Measurements from ENCODE around the gene HDAC4.
A peak's percentile ranks its signal among the peaks of the same experiment; 100 is the strongest.

The HDAC4 gene

DNA sequence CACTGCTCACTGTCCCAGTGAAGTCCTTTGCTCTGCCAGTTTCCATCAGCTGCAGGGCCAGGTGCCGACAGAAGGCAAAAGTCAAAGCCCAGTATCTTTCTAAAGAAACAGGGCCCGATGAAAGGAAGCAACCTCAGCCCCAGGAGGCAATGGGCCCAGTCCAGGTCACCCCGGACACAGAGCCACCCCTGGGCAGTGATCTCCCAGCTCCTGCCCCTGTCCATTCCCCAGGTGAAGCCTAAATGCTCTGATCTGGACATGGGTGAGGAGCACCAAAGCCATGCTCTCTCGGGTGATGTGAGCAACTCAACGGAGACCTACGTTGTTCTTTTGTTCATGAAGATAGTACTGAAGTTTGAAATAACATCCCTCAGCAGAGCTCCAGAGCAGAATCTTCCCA is 61.6 kb downstream of the HDAC4 start:
- Histone ChIP-seq H3K4me3 (ENCODE audit: low read depth in 1 of 2, low read length in 2 of 2) (no peak overlapping the region), H3K9ac (ENCODE audit: low read depth in 1 of 2, low read length in 2 of 2) (no peak overlapping the region), H3K36me3 (ENCODE audit: control insufficient read depth in 1 of 2, insufficient read depth in 2 of 2, low read length in 2 of 2) (peaks cover 0 to 6% of the 10 kb centered on the region in 2 donors), H3K27ac (ENCODE audit: low read depth, low read length) (no peak overlapping the region), H3K27me3 (ENCODE audit: control insufficient read depth in 1 of 2, insufficient read depth in 2 of 2, low read length in 2 of 2) (no peaks in the 10 kb centered on the region), H3K4me1 (ENCODE audit: control insufficient read depth in 1 of 2, insufficient read depth in 2 of 2, low read length in 2 of 2) (peaks cover 6 to 23% of the 10 kb centered on the region in 2 donors), H3K9me3 (ENCODE audit: control insufficient read depth in 1 of 2, low read length in 2 of 2) (no peaks in the 10 kb centered on the region)

DNA sequence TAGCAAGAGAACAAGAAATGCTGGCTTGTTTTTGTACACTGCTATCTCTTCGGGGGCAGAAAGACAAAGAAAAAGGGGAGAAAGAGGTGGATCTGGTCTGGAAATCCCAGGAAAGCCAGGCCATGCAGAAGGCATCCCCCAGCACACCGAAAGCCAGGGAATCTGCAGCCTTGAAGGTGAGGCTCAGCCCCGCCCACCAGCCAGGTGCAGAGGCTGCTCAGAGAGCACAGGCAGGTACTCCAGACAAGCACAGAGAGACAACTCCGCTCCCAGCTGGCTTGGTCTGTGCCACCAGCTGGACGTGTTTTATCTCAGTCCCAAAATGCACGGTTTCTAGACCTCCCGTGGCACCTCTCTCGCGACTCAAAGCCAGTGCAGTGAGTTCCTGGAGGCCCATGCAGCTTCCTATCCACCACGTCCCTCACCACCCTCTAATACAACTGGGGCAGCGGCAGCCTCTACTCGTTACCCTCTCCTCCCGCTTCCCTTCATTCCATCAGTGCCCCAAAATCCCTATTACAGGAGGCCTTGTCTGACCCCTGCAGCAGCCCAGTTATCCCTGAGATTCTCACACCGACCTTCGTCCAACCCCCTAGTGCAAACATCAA is 62.8 kb downstream of the HDAC4 start:
- no peaks in the 10 kb centered on the region for H3K36me3 ChIP-seq (ENCODE audit: control insufficient read depth in 1 of 2, insufficient read depth in 2 of 2, low read length in 2 of 2)
- no peaks in the 10 kb centered on the region for H3K27me3 ChIP-seq (ENCODE audit: control insufficient read depth in 1 of 2, insufficient read depth in 2 of 2, low read length in 2 of 2)
- H3K9ac ChIP-seq (ENCODE audit: low read depth in 1 of 2, low read length in 2 of 2), result no peak overlapping the region
- H3K4me1 ChIP-seq (ENCODE audit: control insufficient read depth in 1 of 2, insufficient read depth in 2 of 2, low read length in 2 of 2), result peaks cover 6 to 23% of the 10 kb centered on the region in 2 donors
- no peaks in the 10 kb centered on the region for H3K9me3 ChIP-seq (ENCODE audit: control insufficient read depth in 1 of 2, low read length in 2 of 2)
- no peak overlapping the region for H3K27ac ChIP-seq (ENCODE audit: low read depth, low read length)
- no peak overlapping the region for H3K4me3 ChIP-seq (ENCODE audit: low read depth in 1 of 2, low read length in 2 of 2)

DNA sequence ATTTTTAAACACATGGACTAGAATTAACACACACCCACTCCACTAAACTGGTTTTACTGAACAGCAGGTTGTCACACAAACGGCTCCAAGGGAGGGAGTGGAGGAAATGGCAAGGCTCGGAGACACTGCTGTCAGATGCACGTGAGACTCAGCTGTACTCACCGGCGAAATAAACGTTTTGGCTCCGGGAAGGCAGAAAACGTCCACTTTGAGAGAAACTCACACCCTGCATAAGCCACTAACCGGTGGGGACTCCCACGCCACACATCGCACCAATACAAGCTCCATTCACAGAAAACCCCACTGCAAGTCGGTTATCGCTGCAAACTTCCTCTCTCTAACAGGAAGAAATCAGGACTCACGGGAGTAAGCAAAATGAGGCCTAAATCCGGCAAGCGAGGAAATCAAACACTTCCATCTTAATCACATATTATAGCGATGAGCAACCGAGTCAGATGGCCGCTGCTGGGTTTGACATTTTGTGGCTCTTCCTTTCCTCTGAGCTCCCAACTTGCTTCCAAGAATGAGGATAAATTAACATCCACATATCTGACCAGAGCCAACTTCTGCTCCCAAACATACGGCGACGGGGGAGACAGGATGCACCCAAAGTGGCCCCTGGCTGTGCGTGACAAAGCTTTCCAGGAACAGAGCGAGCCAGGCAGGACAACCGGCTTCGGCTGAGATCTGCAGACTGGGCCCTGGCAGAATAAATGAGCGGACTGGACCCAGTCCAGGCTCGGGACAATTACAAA is 63.5 kb downstream of the HDAC4 start:
- H3K27me3 ChIP-seq (ENCODE audit: control insufficient read depth in 1 of 2, insufficient read depth in 2 of 2, low read length in 2 of 2), result no peaks in the 10 kb centered on the region

DNA sequence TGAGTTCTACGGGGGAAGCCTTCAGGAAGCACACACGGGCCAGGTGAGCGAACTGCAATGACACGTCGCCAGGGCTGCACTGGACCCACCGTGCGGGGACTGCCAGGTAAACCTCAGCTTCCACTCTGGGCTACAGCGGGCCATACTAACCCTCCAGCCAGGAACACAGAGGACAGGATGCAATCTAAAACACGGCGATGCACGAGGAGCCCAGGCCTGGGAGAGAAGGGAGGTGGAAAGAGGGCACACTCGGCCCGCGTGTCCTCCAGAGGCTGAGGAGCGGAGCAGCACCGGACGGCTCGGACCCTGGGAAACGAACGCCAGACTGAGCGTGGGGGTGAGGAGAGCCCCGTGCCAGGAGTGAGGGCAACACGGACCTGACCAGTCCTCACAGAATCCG is 69.3 kb downstream of the HDAC4 start:
- Histone ChIP-seq H3K27me3 (ENCODE audit: control insufficient read depth in 1 of 2, insufficient read depth in 2 of 2, low read length in 2 of 2) (no peaks in the 10 kb centered on the region), H3K4me3 (ENCODE audit: low read depth in 1 of 2, low read length in 2 of 2) (no peak overlapping the region), H3K27ac (ENCODE audit: low read depth, low read length) (no peak overlapping the region), H3K9me3 (ENCODE audit: control insufficient read depth in 1 of 2, low read length in 2 of 2) (no peaks in the 10 kb centered on the region), H3K4me1 (ENCODE audit: control insufficient read depth in 1 of 2, insufficient read depth in 2 of 2, low read length in 2 of 2) (peaks cover 31 to 32% of the 10 kb centered on the region in 2 donors), H3K36me3 (ENCODE audit: control insufficient read depth in 1 of 2, insufficient read depth in 2 of 2, low read length in 2 of 2) (no peaks in the 10 kb centered on the region), H3K9ac (ENCODE audit: low read depth in 1 of 2, low read length in 2 of 2) (no peak overlapping the region)

More for the DNA sequence above, 63.5 kb downstream of the HDAC4 start:
- peaks cover 6 to 23% of the 10 kb centered on the region in 2 donors for H3K4me1 ChIP-seq (ENCODE audit: control insufficient read depth in 1 of 2, insufficient read depth in 2 of 2, low read length in 2 of 2)
- H3K9me3 ChIP-seq (ENCODE audit: control insufficient read depth in 1 of 2, low read length in 2 of 2), result no peaks in the 10 kb centered on the region
- H3K27ac ChIP-seq (ENCODE audit: low read depth, low read length), result no peak overlapping the region
- no peak overlapping the region for H3K4me3 ChIP-seq (ENCODE audit: low read depth in 1 of 2, low read length in 2 of 2)
- H3K36me3 ChIP-seq (ENCODE audit: control insufficient read depth in 1 of 2, insufficient read depth in 2 of 2, low read length in 2 of 2), result no peaks in the 10 kb centered on the region
- H3K9ac ChIP-seq (ENCODE audit: low read depth in 1 of 2, low read length in 2 of 2), result no peak overlapping the region

DNA sequence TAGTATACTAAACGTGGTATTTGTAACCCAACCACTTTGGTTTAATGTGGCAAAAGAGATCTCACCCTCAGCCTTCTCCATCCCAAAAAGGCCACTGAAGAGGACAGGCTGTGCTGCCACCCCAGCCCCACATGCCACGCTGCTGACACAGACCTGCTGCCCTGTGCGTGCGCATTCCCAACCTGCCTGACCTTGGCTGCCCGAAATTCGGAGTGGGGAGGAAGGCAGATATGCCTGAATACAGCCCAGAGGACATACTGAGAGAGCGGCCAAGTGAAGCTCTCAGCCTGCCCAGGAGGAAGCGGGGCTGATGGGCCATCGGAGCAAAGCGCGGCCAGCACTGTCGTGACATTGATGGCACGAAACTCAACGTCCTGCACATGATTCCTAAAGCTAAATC is 70.0 kb downstream of the HDAC4 start:
- H3K9me3 ChIP-seq (ENCODE audit: control insufficient read depth in 1 of 2, low read length in 2 of 2), result no peaks in the 10 kb centered on the region
- peaks cover 32 to 33% of the 10 kb centered on the region in 2 donors for H3K4me1 ChIP-seq (ENCODE audit: control insufficient read depth in 1 of 2, insufficient read depth in 2 of 2, low read length in 2 of 2)
- no peaks in the 10 kb centered on the region for H3K36me3 ChIP-seq (ENCODE audit: control insufficient read depth in 1 of 2, insufficient read depth in 2 of 2, low read length in 2 of 2)
- H3K4me3 ChIP-seq (ENCODE audit: low read depth in 1 of 2, low read length in 2 of 2), result no peak overlapping the region
- no peak overlapping the region for H3K27ac ChIP-seq (ENCODE audit: low read depth, low read length)
- no peaks in the 10 kb centered on the region for H3K27me3 ChIP-seq (ENCODE audit: control insufficient read depth in 1 of 2, insufficient read depth in 2 of 2, low read length in 2 of 2)
- H3K9ac ChIP-seq (ENCODE audit: low read depth in 1 of 2, low read length in 2 of 2), result no peak overlapping the region

DNA sequence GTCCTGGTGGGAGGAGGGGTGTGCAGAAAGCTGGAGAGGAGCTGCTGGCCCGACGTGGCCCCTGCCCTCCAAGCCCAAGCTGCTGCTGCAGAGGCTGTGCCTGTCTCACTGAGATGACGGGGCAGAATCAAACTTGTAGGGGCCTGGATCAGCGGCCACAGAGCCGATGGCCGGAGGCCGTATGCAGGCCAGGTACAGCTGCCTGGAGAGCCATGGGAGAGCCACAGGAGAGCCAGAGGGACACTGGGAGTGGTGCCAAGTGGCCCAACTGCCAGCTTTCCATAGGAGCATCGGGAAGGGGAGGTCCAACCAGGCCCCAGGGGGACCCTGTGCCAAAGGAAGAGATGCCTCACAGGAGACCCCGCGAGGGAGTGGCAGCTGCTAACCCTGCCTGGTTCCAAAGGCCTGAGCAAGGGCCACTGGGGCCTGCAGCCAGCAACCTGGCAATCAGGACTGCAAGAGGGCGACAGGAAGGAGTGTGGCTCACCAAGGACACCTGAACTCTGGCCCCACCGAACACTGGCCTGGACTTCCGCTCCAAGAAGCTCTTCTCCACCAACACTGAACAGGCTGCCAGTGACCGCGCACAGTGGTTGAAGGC is 70.7 kb downstream of the HDAC4 start:
- H3K4me1 ChIP-seq (ENCODE audit: control insufficient read depth in 1 of 2, insufficient read depth in 2 of 2, low read length in 2 of 2), result peaks cover 32 to 33% of the 10 kb centered on the region in 2 donors
- no peaks in the 10 kb centered on the region for H3K27me3 ChIP-seq (ENCODE audit: control insufficient read depth in 1 of 2, insufficient read depth in 2 of 2, low read length in 2 of 2)
- H3K9me3 ChIP-seq (ENCODE audit: control insufficient read depth in 1 of 2, low read length in 2 of 2), result no peaks in the 10 kb centered on the region
- H3K27ac ChIP-seq (ENCODE audit: low read depth, low read length), result peak overlapping the region; percentile 13
- H3K4me3 ChIP-seq (ENCODE audit: low read depth in 1 of 2, low read length in 2 of 2), result no peak overlapping the region
- no peak overlapping the region for H3K9ac ChIP-seq (ENCODE audit: low read depth in 1 of 2, low read length in 2 of 2)
- no peaks in the 10 kb centered on the region for H3K36me3 ChIP-seq (ENCODE audit: control insufficient read depth in 1 of 2, insufficient read depth in 2 of 2, low read length in 2 of 2)

DNA sequence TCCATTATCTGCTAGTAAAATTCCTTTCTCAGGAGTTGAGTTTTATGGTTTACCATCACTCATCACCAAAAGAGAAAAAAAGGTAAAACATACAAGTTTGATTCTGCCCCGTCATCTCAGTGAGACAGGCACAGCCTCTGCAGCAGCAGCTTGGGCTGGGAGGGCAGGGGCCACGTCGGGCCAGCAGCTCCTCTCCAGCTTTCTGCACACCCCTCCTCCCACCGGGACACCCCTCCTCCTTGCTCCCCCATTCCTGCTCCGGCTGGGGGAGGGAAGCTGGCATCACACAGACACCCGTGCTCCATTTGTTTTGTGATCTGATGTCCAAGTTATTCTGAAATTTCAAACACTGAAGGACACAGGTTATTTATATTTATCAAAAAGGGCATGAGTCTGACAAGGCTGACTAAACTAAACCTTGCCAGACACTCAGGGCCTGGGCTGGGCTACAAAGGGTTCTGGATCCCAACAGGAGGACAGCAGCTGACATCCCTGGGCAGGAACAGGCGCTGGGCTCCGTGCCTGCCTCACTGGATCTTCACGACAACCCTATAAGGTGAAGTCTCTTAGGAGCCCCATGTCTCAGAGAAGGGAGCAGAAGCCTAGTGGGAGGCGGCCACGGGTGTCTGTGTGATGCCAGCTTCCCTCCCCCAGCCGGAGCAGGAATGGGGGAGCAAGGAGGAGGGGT is 71.4 kb downstream of the HDAC4 start:
- Histone ChIP-seq H3K9me3 (ENCODE audit: control insufficient read depth in 1 of 2, low read length in 2 of 2) (no peaks in the 10 kb centered on the region), H3K27me3 (ENCODE audit: control insufficient read depth in 1 of 2, insufficient read depth in 2 of 2, low read length in 2 of 2) (no peaks in the 10 kb centered on the region), H3K4me1 (ENCODE audit: control insufficient read depth in 1 of 2, insufficient read depth in 2 of 2, low read length in 2 of 2) (peaks cover 32 to 33% of the 10 kb centered on the region in 2 donors), H3K27ac (ENCODE audit: low read depth, low read length) (no peak overlapping the region), H3K9ac (ENCODE audit: low read depth in 1 of 2, low read length in 2 of 2) (peak overlapping the region in 1 of 2 donors; percentile 39), H3K4me3 (ENCODE audit: low read depth in 1 of 2, low read length in 2 of 2) (no peak overlapping the region), H3K36me3 (ENCODE audit: control insufficient read depth in 1 of 2, insufficient read depth in 2 of 2, low read length in 2 of 2) (no peaks in the 10 kb centered on the region)

DNA sequence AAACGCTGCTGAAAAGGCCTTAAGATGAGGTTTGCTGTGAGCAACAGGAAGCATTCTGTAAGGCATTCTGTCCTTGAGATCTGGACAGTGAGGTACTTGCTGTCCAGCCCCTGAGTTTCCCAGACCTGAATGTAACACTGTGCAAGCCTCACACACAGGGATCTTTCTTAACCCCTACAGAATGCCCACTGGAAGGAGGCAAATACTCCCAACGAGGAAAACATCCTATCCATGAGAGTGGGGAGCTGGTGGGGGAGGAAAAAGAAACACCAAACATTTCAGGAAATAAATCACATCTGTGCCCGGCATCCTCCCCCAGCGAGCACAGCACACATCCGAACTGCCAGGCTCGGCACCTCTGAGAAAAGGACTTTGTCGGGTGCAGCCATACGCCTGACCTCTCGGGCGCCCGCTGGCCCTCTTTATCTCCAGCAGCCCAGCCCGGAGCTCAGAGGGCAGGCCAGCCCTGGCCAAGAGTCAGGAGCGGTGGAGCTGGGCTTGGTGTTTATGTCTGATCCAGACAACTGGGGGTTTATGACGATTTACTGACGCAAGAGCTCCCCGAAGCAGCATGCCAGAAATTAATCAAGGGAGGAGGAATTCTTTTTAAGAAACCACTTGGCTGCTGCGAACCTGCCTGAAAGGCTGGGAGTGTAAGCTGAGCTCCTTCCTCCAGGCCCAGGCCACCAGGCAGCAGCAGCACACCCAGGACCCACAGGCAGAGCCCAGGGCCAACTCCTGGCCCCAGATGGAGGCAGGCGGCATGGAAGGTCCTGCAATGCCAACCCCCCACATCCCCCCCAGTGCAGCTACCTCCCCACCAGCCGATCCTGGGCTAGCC is 72.2 kb downstream of the HDAC4 start:
- Histone ChIP-seq H3K27ac (ENCODE audit: low read depth, low read length) (peak overlapping the region; percentile 15), H3K36me3 (ENCODE audit: control insufficient read depth in 1 of 2, insufficient read depth in 2 of 2, low read length in 2 of 2) (no peaks in the 10 kb centered on the region), H3K4me1 (ENCODE audit: control insufficient read depth in 1 of 2, insufficient read depth in 2 of 2, low read length in 2 of 2) (peaks cover 32 to 33% of the 10 kb centered on the region in 2 donors), H3K9ac (ENCODE audit: low read depth in 1 of 2, low read length in 2 of 2) (peak overlapping the region in 1 of 2 donors; percentile 39), H3K9me3 (ENCODE audit: control insufficient read depth in 1 of 2, low read length in 2 of 2) (no peaks in the 10 kb centered on the region), H3K4me3 (ENCODE audit: low read depth in 1 of 2, low read length in 2 of 2) (peak overlapping the region in 1 of 2 donors; percentile 3), H3K27me3 (ENCODE audit: control insufficient read depth in 1 of 2, insufficient read depth in 2 of 2, low read length in 2 of 2) (no peaks in the 10 kb centered on the region)

DNA sequence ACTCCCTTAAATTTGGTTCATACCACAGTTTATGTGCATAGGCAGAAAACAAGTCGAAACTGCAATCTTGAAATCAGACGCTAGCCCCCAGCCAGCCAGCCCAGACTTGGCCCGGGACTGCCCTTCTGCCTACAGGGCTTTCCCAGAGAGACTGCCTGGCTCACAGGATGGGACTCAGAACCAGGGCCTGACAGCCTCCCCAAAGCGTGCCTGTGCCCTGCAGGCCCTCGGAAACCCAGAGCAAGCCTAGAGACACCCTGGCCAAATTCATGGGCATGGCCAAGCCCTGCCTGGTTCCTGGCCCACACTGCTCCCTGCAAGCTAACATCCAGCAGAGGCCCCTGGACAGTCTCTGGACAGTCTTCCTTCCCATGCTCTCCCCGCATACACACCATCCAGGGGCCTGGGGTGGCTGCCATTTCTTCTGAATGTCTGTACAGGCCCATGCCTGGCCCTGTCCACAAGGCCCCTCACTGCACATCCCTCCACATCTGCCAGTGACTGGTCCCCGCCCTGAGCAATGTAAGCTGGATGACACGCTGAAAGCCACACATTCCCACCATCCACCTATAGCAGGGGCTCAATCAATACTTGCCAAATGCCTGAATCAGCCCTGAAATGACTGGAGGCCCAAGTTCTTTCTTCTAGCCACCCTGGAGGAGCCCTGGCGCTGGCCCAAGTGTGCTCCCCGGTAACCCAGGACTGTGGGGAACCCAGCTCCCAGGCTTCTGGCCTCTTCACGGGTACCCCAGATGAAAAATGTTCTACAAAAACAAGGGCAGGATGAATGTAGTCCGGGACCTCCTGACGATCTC is 73.1 kb downstream of the HDAC4 start:
- Histone ChIP-seq H3K9me3 (ENCODE audit: control insufficient read depth in 1 of 2, low read length in 2 of 2) (no peaks in the 10 kb centered on the region), H3K36me3 (ENCODE audit: control insufficient read depth in 1 of 2, insufficient read depth in 2 of 2, low read length in 2 of 2) (no peaks in the 10 kb centered on the region), H3K27me3 (ENCODE audit: control insufficient read depth in 1 of 2, insufficient read depth in 2 of 2, low read length in 2 of 2) (no peaks in the 10 kb centered on the region), H3K4me1 (ENCODE audit: control insufficient read depth in 1 of 2, insufficient read depth in 2 of 2, low read length in 2 of 2) (peaks cover 38 to 40% of the 10 kb centered on the region in 2 donors), H3K27ac (ENCODE audit: low read depth, low read length) (peak overlapping the region; percentile 15), H3K4me3 (ENCODE audit: low read depth in 1 of 2, low read length in 2 of 2) (peak overlapping the region in 1 of 2 donors; percentile 3), H3K9ac (ENCODE audit: low read depth in 1 of 2, low read length in 2 of 2) (peak overlapping the region; percentile 15 to 31)
